Measurements from ENCODE around the gene MTMR11. TPM values are rescaled to one million over a fixed set of nuclear protein-coding genes. Genes with fewer than 3 reads are reported as not detected.
"Not testable (repeated sequence)": the region's sequence is repeated elsewhere in the genome, so short reads cannot be mapped to it uniquely, and the experiment has no call there.

MTMR11 gene
- total RNA-seq, 2 donors from 2014 or later, result 2.6 to 5.6 TPM

DNA sequence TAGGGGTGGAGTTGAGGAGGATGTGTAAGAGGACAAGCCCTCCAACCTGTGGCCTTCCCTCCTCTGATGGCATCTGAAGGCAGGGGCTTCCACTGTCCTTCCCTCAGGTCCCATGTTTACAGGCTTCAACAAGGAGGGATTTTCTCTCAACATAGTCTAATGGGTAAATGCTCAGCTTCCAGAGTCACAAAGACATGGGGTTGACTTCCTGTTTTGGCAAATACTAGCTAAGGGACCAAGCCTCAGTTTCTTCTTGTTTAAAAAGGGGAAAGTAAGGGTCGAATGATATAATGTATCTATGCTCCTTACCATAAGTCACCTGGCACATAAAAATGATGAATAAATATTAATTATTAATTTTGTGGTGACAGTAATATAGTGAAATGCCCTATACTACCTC is 22.1 kb downstream of the MTMR11 start:
- Mint-ChIP-seq H3K9me3 (no peaks in the 10 kb centered on the region), H3K27ac (no peak overlapping the region), H3K36me3 (no peaks in the 10 kb centered on the region), H3K4me1 (ENCODE audit: low read depth in 2 of 2) (peaks cover 6 to 13% of the 10 kb centered on the region in 2 donors), H3K27me3 (peaks cover 9 to 18% of the 10 kb centered on the region in 2 donors), H3K4me3 (no peak overlapping the region)
- ATAC-seq (no peak), DNase-seq (ENCODE audit: low spot score) (no peak)

DNA sequence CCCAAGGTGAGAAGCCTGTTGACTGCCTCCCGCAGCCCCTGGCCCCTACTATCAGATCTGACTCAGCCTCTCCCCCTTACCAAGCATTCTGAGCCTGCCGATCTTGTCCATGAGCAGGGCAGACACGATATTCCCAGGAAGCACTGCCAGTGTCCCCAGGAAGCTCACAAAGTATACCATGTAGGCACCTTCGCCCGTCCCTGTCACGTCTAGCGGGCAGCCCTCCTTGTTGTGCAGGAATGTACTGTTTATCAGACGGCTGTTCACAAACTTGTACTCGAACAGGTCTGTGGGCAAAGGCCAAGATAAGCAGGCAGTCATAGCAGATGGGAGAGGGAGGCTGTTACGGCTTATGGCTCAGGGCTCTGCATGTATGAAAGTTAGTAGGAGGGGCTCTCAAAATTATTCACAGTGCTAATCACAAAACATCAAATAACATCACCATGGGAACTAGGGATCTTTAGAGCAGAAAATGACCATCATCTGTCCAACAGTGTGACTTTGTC is 30.1 kb downstream of the MTMR11 start:
- Mint-ChIP-seq H3K36me3 (no peaks in the 10 kb centered on the region), H3K4me3 (no peak overlapping the region), H3K9me3 (no peaks in the 10 kb centered on the region), H3K4me1 (ENCODE audit: low read depth in 2 of 2) (peaks cover 0 to 6% of the 10 kb centered on the region in 2 donors), H3K27ac (no peak overlapping the region), H3K27me3 (peaks cover 0 to 5% of the 10 kb centered on the region in 2 donors)
- DNase-seq (ENCODE audit: low spot score), result no peak
- no peak for ATAC-seq

GRCh38 chr1:149903836-149904491 is 32.7 kb downstream of the MTMR11 start:
- Mint-ChIP-seq H3K9me3 (no peaks in the 10 kb centered on the region), H3K36me3 (no peaks in the 10 kb centered on the region), H3K4me3 (no peak overlapping the region), H3K27ac (no peak overlapping the region), H3K4me1 (ENCODE audit: low read depth in 2 of 2) (peaks cover 10 to 20% of the 10 kb centered on the region in 2 donors), H3K27me3 (peaks cover 0 to 3% of the 10 kb centered on the region in 2 donors)
- no peak for DNase-seq (ENCODE audit: low spot score)
- ATAC-seq, result no peak

DNA sequence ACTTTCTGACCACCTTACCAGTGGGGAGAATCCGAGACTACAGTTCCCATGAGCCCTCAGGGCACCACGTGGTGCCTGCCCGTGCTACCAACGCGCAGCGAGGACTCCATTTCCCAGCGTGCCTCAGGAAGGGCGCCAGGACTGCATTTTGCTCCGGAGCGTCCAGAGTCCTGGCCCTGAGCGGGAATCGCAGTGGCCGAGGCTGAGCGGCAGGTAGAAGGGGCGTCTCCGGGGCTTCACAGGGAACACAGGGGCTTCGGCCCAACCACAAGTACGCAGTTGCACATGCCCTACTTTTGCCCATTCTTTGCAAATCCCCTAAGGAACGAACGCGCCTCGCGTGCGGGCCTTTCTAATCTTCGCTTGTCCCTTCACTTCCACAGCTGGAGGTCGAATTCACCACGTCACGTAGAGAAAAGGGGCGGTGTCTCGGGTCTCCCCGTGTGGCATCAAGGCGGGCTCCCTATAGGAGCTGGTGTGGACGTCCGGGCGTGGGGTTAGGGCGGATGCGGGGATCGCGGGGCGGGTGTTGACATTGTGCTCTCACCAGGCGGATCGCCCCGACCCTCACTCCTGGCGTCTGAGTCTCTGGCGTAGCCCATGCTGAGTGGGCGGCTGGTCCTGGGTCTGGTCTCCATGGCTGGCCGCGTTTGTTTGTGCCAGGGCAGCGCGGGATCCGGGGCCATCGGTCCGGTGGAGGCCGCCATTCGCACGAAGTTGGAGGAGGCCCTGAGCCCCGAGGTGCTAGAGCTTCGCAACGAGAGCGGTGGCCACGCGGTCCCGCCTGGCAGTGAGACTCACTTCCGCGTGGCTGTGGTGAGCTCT is 37.0 kb downstream of the MTMR11 start, which contains the start of gene BOLA1:
BOLA1 (plus strand) TSS at position 109 of the 825 bp plus-strand sequence; CDS start at position 601, 492 bp downstream.
- Mint-ChIP-seq H3K4me3 (peak within 1 kb of the TSS; percentile 89), H3K36me3 (no peaks in the 10 kb centered on the region), H3K27me3 (no peaks in the 10 kb centered on the region), H3K4me1 (ENCODE audit: low read depth in 2 of 2) (peaks cover 14 to 21% of the 10 kb centered on the region in 2 donors), H3K9me3 (no peaks in the 10 kb centered on the region), H3K27ac (peak within 1 kb of the TSS; percentile 69 to 88)
- peak; percentile 88 for DNase-seq (ENCODE audit: low spot score)
- peak; percentile 97 to 98 for ATAC-seq

GRCh38 chr1:149896575-149896974 is 40.1 kb downstream of the MTMR11 start:
- Mint-ChIP-seq H3K27me3 (peaks cover 0 to 3% of the 10 kb centered on the region in 2 donors), H3K4me1 (ENCODE audit: low read depth in 2 of 2) (peaks cover 14 to 21% of the 10 kb centered on the region in 2 donors), H3K4me3 (no peak overlapping the region), H3K9me3 (no peaks in the 10 kb centered on the region), H3K27ac (no peak overlapping the region), H3K36me3 (no peaks in the 10 kb centered on the region)
- DNase-seq (ENCODE audit: low spot score) (no peak), ATAC-seq (no peak)

GRCh38 chr1:149888999-149889289 is 47.7 kb downstream of the MTMR11 start:
- Mint-ChIP-seq H3K27me3 (no peaks in the 10 kb centered on the region), H3K36me3 (no peaks in the 10 kb centered on the region), H3K27ac (no peak overlapping the region), H3K9me3 (no peaks in the 10 kb centered on the region), H3K4me3 (no peak overlapping the region), H3K4me1 (ENCODE audit: low read depth in 2 of 2) (peaks cover 0 to 4% of the 10 kb centered on the region in 2 donors)
- no peak for ATAC-seq
- no peak for DNase-seq (ENCODE audit: low spot score)

DNA sequence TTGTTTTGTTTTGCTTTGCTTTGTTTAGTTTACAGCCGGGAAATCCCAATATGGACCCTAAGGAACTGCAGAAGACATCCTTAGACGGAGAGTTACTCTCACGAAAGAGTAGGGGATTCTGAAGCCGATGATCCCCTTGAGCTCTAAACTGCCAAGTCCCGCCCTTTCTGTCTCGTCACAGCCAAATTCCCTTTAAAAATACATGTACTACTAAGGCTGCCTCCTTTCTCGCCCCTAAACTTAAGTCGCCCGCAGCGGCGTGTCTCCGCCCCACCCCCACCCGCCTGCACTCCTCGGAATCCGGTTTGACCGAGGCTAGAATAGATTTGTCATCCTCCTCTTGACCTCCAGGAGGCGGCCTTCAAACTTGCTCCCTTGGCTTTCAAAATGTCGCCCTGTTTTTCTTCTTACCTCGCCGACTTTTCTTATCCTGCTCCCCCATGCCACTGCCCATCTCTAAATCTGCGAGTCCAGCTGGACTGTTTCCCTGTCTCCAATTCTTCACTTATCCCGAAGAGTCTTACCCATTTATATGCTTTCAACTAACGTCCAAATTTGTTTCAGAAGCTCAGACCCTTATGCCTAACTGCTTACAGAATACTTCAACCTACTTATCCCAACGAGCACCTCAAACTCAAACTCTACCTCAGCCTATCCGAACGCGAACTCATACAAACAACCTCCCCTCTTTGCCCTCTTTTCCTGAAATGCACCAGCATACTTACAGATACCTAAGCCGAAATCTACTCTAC is 48.3 kb downstream of the MTMR11 start:
- H3K27ac Mint-ChIP-seq, result no peak overlapping the region
- H3K36me3 Mint-ChIP-seq, result no peaks in the 10 kb centered on the region
- H3K27me3 Mint-ChIP-seq, result no peaks in the 10 kb centered on the region
- peak; percentile 46 to 62 for ATAC-seq
- DNase-seq (ENCODE audit: low spot score), result peak; percentile 86
- peaks cover 0 to 7% of the 10 kb centered on the region in 2 donors for H3K4me1 Mint-ChIP-seq (ENCODE audit: low read depth in 2 of 2)
- no peaks in the 10 kb centered on the region for H3K9me3 Mint-ChIP-seq
- H3K4me3 Mint-ChIP-seq, result no peak overlapping the region

- DNase-seq (ENCODE audit: low spot score) (peak; percentile 89), ATAC-seq (peak; percentile 68 to 74)
- no peaks in the 10 kb centered on the region for H3K9me3 Mint-ChIP-seq
- H3K4me3 Mint-ChIP-seq, result no peak overlapping the region
- no peak overlapping the region for H3K27ac Mint-ChIP-seq
- peaks cover 0 to 7% of the 10 kb centered on the region in 2 donors for H3K4me1 Mint-ChIP-seq (ENCODE audit: low read depth in 2 of 2)
- no peaks in the 10 kb centered on the region for H3K36me3 Mint-ChIP-seq
- no peaks in the 10 kb centered on the region for H3K27me3 Mint-ChIP-seq
Measured at GRCh38 chr1:149887456-149888246, 49.0 kb downstream of the MTMR11 start.

DNA sequence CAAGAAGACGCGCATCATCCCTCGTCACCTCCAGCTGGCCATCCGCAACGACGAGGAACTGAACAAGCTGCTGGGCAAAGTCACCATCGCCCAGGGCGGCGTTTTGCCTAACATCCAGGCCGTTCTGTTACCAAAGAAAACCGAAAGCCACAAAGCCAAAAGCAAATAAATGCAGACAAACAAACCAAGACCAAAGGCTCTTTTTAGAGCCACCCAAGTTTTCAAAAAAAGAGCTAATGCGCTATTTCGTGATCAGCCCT is 49.6 kb downstream of the MTMR11 start:
- H3K4me3 Mint-ChIP-seq; H3K4me1 Mint-ChIP-seq (ENCODE audit: low read depth in 2 of 2); H3K27ac Mint-ChIP-seq; H3K36me3 Mint-ChIP-seq; ATAC-seq; H3K9me3 Mint-ChIP-seq; H3K27me3 Mint-ChIP-seq; DNase-seq (ENCODE audit: low spot score): not testable (repeated sequence)

DNA sequence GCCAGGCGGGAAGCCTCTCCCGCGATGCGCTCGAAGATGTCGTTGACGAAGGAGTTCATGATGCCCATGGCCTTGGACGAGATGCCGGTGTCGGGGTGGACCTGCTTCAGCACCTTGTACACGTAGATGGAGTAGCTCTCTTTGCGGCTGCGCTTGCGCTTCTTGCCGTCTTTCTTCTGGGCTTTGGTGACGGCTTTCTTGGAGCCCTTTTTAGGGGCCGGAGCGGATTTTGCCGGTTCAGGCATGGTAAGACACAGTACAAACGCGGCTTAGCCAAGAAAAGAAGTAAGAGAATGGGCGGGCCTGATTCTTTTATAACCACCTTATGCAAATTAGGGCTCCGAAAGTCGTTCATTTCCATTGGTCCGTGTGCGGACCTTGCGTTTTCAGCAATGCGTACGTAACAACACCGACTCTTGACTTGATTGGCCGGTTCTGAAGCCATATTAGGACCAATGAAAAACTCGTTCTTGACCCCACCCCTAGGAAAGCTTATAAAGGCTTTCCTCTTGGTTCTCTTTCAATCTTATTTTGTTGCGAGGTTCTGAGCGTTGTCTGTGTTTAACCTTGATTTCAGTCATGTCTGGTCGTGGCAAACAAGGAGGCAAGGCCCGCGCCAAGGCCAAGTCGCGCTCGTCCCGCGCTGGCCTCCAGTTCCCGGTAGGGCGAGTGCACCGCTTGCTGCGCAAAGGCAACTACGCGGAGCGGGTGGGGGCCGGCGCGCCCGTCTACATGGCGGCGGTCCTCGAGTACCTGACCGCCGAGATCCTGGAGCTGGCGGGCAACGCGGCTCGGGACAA is 50.1 kb downstream of the MTMR11 start:
- H3K4me1 Mint-ChIP-seq (ENCODE audit: low read depth in 2 of 2), result peaks cover 6 to 11% of the 10 kb centered on the region in 2 donors
- no peaks in the 10 kb centered on the region for H3K36me3 Mint-ChIP-seq
- no peak overlapping the region for H3K4me3 Mint-ChIP-seq
- H3K27me3 Mint-ChIP-seq, result no peaks in the 10 kb centered on the region
- DNase-seq (ENCODE audit: low spot score) (peak; percentile 91), ATAC-seq (peak; percentile 79 to 83)
- H3K27ac Mint-ChIP-seq, result no peak overlapping the region
- H3K9me3 Mint-ChIP-seq, result no peaks in the 10 kb centered on the region

- H3K36me3 Mint-ChIP-seq; H3K9me3 Mint-ChIP-seq; H3K27ac Mint-ChIP-seq; ATAC-seq; H3K27me3 Mint-ChIP-seq; H3K4me3 Mint-ChIP-seq; DNase-seq (ENCODE audit: low spot score): not testable (repeated sequence)
- H3K4me1 Mint-ChIP-seq (ENCODE audit: low read depth in 2 of 2), result peaks cover 6 to 11% of the 10 kb centered on the region in 2 donors
Measured at GRCh38 chr1:149886121-149886395, 50.6 kb downstream of the MTMR11 start.

DNA sequence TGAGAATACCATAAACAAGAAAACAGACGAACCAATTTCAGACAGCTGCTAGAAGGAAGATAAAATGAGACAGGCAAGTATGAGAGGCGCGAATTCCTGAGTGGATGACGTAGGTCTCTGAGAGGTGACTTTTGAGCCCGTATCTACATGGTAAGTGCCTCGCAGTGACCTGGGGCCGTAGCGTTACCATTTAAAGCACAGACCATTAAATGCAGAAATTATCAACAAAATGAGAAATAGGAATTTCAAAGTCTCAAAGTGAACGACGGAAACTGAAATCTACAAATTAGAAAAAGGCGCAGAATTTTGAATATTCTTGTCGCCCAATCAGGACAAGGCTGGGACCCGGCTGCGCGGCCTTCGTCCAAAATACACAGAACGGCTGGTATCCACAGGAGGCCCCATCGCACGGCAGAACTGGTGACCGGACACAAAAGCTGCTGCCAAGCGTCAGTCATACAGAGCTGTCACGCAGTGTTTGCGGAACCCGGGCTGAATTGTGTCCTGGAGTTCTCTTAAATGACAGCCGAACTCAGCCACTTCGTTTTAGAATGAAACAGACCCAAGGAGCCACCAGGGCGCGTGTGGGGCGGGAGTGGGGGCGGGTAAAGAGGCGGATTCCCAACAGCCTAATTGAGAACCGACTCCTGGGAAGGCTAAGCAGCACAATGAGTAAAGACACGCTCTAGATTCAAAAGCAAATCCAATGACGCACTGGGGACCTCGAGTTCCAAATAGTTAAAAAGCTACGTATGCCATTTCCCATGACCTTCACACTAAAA is 51.1 kb downstream of the MTMR11 start:
- Mint-ChIP-seq H3K9me3 (no peaks in the 10 kb centered on the region), H3K27ac (no peak overlapping the region), H3K36me3 (no peaks in the 10 kb centered on the region), H3K27me3 (no peaks in the 10 kb centered on the region), H3K4me1 (ENCODE audit: low read depth in 2 of 2) (peaks cover 6 to 11% of the 10 kb centered on the region in 2 donors), H3K4me3 (no peak overlapping the region)
- peak; percentile 1 to 19 for ATAC-seq
- peak; percentile 74 for DNase-seq (ENCODE audit: low spot score)
